ENCODE results near the gene SLC39A13.

Gene SLC39A13

GRCh38 chr11:47442514-47442913, 34.1 kb downstream of the SLC39A13 start:
- no peak for DNase-seq (ENCODE audit: extremely low read depth, low read depth)
- H3K4me3 ChIP-seq (replicated peaks; ENCODE audit: low read depth, low read length) = no peak overlapping the region
- no peak for TF ChIP-seq CTCF (IDR thresholded peaks at IDR 0.05; ENCODE audit: low read depth, low read length, missing control alignments)

- no peak for TF ChIP-seq CTCF (IDR thresholded peaks at IDR 0.05; ENCODE audit: low read depth, low read length, missing control alignments)
- H3K4me3 ChIP-seq (replicated peaks; ENCODE audit: low read depth, low read length) = no peak overlapping the region
- no peak for DNase-seq (ENCODE audit: extremely low read depth, low read depth)
Observed at GRCh38 chr11:47443028-47443700, 34.8 kb downstream of the SLC39A13 start.

- TF ChIP-seq CTCF (IDR thresholded peaks at IDR 0.05; ENCODE audit: low read depth, low read length, missing control alignments) = no peak
- DNase-seq (ENCODE audit: extremely low read depth, low read depth) = no peak
- no peak overlapping the region for H3K4me3 ChIP-seq (replicated peaks; ENCODE audit: low read depth, low read length)
Observed at GRCh38 chr11:47443817-47444216, 35.4 kb downstream of the SLC39A13 start.

- TF ChIP-seq CTCF (IDR thresholded peaks at IDR 0.05; ENCODE audit: low read depth, low read length, missing control alignments) = no peak
- H3K4me3 ChIP-seq (replicated peaks; ENCODE audit: low read depth, low read length) = no peak overlapping the region
- DNase-seq (ENCODE audit: extremely low read depth, low read depth) = no peak
Observed at GRCh38 chr11:47445840-47446239, 37.5 kb downstream of the SLC39A13 start.

GRCh38 chr11:47446833-47447232, 38.4 kb downstream of the SLC39A13 start:
- no peak for DNase-seq (ENCODE audit: extremely low read depth, low read depth)
- no peak for TF ChIP-seq CTCF (IDR thresholded peaks at IDR 0.05; ENCODE audit: low read depth, low read length, missing control alignments)
- H3K4me3 ChIP-seq (replicated peaks; ENCODE audit: low read depth, low read length) = no peak overlapping the region

GRCh38 chr11:47447906-47448305, 39.5 kb downstream of the SLC39A13 start:
- DNase-seq (ENCODE audit: extremely low read depth, low read depth) = no peak
- no peak for TF ChIP-seq CTCF (IDR thresholded peaks at IDR 0.05; ENCODE audit: low read depth, low read length, missing control alignments)

More at GRCh38 chr11:47447906-47448305, 39.5 kb downstream of the SLC39A13 start:
- no peak overlapping the region for H3K4me3 ChIP-seq (replicated peaks; ENCODE audit: low read depth, low read length)

Measured in HFF-Myc (cell line).